Activated naive CD4-positive, alpha-beta T cell treated with anti-CD3 and anti-CD28 coated beads, Interleukin-2, amount 10 ng/mL, durations not matched to agents 5 hours and 36 hours (primary cell): ENCODE results near the gene DNAI1. TPM values are rescaled to one million over a fixed set of nuclear protein-coding genes. Genes with fewer than 3 reads are reported as not detected.

Source experiments
- total RNA-seq, 2 experiments: library from RNA; stranded (reverse); gene quantifications; one replicate each; pipeline ENCODE4 v1.2.3, GENCODE V29; 2021

DNAI1 gene
- not detected for total RNA-seq

GRCh38 chr9:34458013-34458958 is at the start of gene DNAI1, which contains the start of gene FAM219A:
TSS of gene DNAI1 (plus strand) at chr9:34458805. CDS start at chr9:34459006, 201 bp downstream.
TSS of gene FAM219A (minus strand) at chr9:34458570. CDS start at chr9:34458263, 307 bp downstream.

GRCh38 chr9:34522971-34523797 is 64.6 kb downstream of the DNAI1 start, which contains the start of gene ENHO:
TSS of gene ENHO (minus strand) at chr9:34522990. CDS start at chr9:34521695, 1,295 bp downstream.

Other genes with a start within 250 kb of the DNAI1 start
- gene KIF24, start 129.5 kb upstream of the DNAI1 start, total RNA-seq = 1 to 10 TPM; 7.9 to 8.0 TPM
- gene NUDT2, start 129.2 kb upstream of the DNAI1 start, total RNA-seq = 10 to 100 TPM; 29.2 to 29.8 TPM
- gene MYORG, start 81.9 kb upstream of the DNAI1 start, total RNA-seq = 1 to 10 TPM; 3.6 to 3.8 TPM
- gene FAM219A, start 235 bp upstream of the DNAI1 start, total RNA-seq = 10 to 100 TPM; 11.5 to 13.2 TPM
- not detected for gene ENHO, start 64.2 kb downstream of the DNAI1 start, total RNA-seq
- not detected for gene CNTFR, start 130.9 kb downstream of the DNAI1 start, total RNA-seq
- gene RPP25L, start 153.3 kb downstream of the DNAI1 start, total RNA-seq = 10 to 100 TPM; 30.8 to 32.5 TPM
- gene DCTN3, start 161.7 kb downstream of the DNAI1 start, total RNA-seq = 100 to 1,000 TPM; 120 to 122 TPM
- gene ARID3C, start 170.3 kb downstream of the DNAI1 start, total RNA-seq = under 1 TPM in 1 of 2 experiments, not detected in 1; 0.18 TPM
- 10 to 100 TPM; 54.6 to 55.1 TPM for gene SIGMAR1, start 179.0 kb downstream of the DNAI1 start, total RNA-seq
- gene GALT, start 187.9 kb downstream of the DNAI1 start, total RNA-seq = 100 to 1,000 TPM; 126 to 131 TPM
- 10 to 100 TPM; 83.9 to 86.3 TPM for gene IL11RA, start 193.4 kb downstream of the DNAI1 start, total RNA-seq
- gene CCL27, start 203.9 kb downstream of the DNAI1 start, total RNA-seq = not detected
- not detected for gene CCL19, start 232.5 kb downstream of the DNAI1 start, total RNA-seq